GM18951 (cell line): ENCODE results near the gene OSBPL10.

Source experiments
- POLR2A ChIP-seq: IDR thresholded peaks from 4 replicates; pipeline ENCODE4 v1.6.1; 2011; ENCODE audit warnings: mild to moderate bottlenecking; ENCODE audit not compliant: insufficient read length, insufficient read depth; ENCODE audit errors: extremely low read depth
- in situ Hi-C: fragments of 300-500 bp; cut with MboI; formaldehyde crosslinking; loops from one replicate; pipeline ENCODE4 v1.12.0; 2022; ENCODE audit warnings: low sequenced_read_pairs, mixed read lengths, inconsistent platforms; ENCODE audit not compliant: unreplicated experiment

The OSBPL10 gene

DNA sequence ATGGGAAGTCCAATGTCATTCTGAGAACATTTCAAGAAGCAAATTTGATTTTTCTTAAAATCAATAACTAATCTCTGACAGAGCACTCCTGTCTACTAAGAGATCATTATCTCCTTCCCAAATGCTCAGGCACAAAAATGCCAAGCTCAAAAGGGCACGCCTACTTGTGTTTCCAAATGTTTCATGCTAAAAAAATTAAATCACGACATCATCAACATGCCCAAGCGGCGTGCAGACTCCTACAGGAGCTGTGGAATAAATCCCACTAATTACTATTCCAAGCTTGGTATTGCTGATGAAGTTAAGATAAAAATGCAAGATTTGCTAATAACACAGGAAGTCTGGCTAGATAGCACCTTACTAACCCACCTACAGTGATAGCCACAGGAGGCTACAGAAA is 140.8 kb downstream of the OSBPL10 start:
- TF ChIP-seq POLR2A = no peak
- in situ Hi-C loops = no loop called here

DNA sequence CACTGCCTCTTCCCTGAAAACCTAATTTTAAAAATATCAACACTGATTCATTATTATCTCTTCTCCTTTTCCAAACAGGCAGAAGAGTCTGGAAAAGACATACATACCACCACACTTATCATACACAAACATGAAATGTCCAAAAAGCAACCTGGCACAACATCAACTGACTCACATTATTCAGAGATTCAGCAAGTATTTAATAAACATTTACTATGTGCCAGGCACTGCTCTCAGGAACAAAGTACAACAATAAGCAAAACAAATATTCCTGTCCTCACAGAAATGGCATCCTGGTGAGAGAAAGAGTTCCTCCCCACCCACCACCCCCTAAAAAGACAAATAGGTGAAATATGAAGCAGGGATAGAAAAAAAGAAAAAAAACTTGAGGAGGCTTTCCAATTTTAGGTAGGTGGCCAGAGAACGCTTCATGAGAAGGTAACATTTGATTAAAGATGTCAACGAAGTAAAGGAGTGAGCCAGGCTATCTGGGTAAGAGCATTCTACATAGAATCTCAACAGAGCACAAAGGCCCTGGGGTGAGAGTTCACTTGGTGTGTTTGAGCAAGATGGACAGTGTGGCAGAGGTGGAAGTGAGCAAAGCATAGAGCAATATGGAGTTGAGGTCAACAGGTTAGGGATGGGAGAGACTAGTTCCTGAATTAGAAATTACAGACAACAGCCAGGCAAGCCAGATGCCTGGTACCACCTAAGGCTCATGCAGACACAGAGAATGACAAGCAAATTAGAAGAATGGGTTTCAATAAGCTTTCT is 141.7 kb downstream of the OSBPL10 start:
- TF ChIP-seq POLR2A = no peak
- in situ Hi-C loops = no loop called here

DNA sequence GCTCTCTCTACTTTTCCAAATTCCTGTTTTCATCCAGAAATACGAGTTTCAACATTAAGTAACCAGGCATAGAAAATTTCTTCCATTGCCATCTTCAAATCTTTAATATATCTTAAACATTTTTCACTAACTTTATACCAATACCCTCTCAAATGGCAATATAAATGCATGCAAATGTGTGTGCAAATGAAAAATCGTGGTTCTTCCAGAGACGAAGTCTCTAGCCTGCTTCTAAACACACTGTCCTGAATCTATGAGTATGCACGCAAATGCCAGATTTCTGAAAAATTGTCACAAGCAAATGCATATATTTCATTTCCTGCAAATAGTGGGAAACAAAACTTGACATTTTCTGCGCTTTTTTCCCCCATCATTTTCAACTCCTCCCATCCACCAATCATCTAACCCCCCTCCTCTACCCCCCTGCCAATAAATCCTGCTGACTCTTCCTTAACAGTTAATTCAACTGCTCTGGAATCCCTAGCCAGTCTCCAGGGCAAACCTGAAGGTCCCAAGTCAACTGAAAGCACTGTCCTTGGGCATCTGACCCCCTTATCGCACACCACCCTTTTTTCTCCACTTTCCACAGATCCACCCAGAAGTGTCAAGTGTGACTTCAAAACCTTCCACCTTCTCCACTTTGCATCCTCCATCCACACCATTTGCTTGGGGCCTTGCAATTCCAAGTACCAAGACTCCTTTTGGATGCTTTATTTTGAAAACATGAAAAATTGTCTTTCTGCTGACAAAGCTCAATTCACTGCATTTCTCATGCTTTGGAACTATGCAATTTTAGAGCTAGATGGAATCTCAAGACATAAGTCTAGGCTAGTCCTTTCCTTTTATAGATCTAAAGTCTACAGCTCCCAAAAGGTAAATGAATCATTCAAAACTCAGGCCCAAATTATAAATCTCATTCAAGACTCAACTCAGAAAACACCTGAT is 144.7 kb downstream of the OSBPL10 start:
- in situ Hi-C loops = no loop called here
- TF ChIP-seq POLR2A = no peak

GRCh38 chr3:31833391-31834190 is 147.5 kb downstream of the OSBPL10 start:
- in situ Hi-C loops = no loop called here
- TF ChIP-seq POLR2A = no peak

DNA sequence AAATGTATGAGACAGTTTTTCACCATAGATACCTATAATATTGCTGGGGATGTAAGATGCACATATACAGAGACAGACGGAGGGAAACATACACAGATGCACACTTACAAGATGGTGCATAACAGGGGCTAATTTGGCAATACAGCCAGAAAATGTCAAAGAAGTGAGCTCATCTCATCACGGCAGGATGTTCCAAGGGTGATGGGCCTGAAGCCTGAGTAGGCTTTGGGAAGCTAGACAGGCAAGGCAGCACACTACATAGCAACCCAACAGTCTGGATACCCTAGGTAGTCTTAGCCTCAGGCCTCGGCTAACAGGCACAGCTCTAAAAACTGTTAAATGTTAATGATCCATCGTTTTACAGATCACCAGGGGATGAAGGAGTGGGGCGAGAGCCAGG is 148.5 kb downstream of the OSBPL10 start:
- in situ Hi-C loops = no loop called here

GRCh38 chr3:31831591-31831990 is 149.5 kb downstream of the OSBPL10 start:
- no peak for TF ChIP-seq POLR2A
- in situ Hi-C loops = no loop called here

More for the DNA sequence above, 148.5 kb downstream of the OSBPL10 start:
- TF ChIP-seq POLR2A = no peak

- no peak for TF ChIP-seq POLR2A
- in situ Hi-C loops = no loop called here
Observed at GRCh38 chr3:31829826-31830426, 151.1 kb downstream of the OSBPL10 start.

- in situ Hi-C loops = no loop called here
- no peak for TF ChIP-seq POLR2A
Observed at GRCh38 chr3:31829010-31829409, 152.1 kb downstream of the OSBPL10 start.

- in situ Hi-C loops = no loop called here
- no peak for TF ChIP-seq POLR2A
Observed at GRCh38 chr3:31828007-31828406, 153.1 kb downstream of the OSBPL10 start.

GRCh38 chr3:31823184-31823583 is 157.9 kb downstream of the OSBPL10 start:
- in situ Hi-C loops = no loop called here
- TF ChIP-seq POLR2A = no peak

DNA sequence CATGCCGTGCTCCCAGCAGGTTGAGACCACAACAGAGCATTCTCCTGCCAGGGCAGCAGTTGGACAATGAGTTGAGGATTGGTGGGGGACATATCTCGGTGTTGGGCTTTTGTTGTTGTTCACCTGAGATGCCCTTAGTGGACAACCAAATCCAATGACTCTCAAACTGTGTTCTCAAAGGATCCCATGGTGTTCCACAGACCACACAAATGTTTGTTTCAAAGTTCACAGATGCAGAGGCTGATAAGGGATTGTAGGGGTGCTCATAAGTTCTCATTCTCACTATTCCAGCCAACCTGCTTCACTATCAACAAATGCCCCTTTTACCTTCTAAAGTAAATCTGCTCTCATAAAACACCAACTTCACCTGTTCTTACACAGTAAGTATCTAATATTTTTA is 159.9 kb downstream of the OSBPL10 start:
- in situ Hi-C loops = no loop called here
- TF ChIP-seq POLR2A = no peak

DNA sequence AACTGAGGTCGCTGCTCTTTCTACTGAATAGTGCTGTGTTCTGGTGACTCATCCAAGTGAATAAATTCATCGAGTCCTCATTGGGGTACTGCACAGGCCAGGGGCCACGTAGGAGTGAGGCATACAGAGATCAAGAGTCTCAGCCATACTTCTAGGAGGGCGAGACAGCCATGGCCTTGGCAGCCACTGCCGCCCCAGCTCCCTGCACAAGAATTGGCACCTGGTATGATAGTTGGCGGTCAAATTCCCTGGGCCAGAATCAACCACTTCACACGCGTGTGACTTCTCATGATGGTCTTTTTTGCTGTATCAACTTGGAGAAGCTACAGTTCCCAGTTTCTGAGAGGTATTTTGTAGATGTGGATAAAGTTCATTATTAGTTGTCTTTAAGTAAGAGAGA is 161.6 kb downstream of the OSBPL10 start:
- in situ Hi-C loops = no loop called here
- TF ChIP-seq POLR2A = no peak

- no peak for TF ChIP-seq POLR2A
- in situ Hi-C loops = no loop called here
Observed at GRCh38 chr3:31817411-31817966, 163.6 kb downstream of the OSBPL10 start.
